ENCODE results near the gene NAT14. TPM values are rescaled to one million over a fixed set of nuclear protein-coding genes. Genes with fewer than 3 reads are reported as not detected.

Gene NAT14
- total RNA-seq, 1 donor from 2014 or later: 14.2 TPM

GRCh38 chr19:55516878-55517620 is 32.1 kb downstream of the NAT14 start:
- intact Hi-C loops (cut with DNase I): no loop called here
- TF ChIP-seq POLR2AphosphoS5 (IDR thresholded peaks at IDR 0.05; ENCODE audit: insufficient read depth in 1 of 2, low read depth in 1 of 2): peak; percentile 64 to 66
- peak; percentile 63 to 82 (median 79) for TF ChIP-seq CTCF (IDR thresholded peaks at IDR 0.05)
- TF ChIP-seq POLR2A (IDR thresholded peaks at IDR 0.05): no peak
- H3K9me3 ChIP-seq: no peaks in the 10 kb centered on the region
- peaks cover 17% of the 10 kb centered on the region for H3K4me1 ChIP-seq
- peaks cover 0 to 4% of the 10 kb centered on the region in 2 donors for H3K36me3 ChIP-seq
- peak in 1 of 2 donors; percentile 94 for DNase-seq (ENCODE audit: extremely low spot score in 2 of 2)
- no peaks in the 10 kb centered on the region for H3K27me3 ChIP-seq
- H3K27ac ChIP-seq: peak overlapping the region; percentile 85
- peak overlapping the region; percentile 44 to 55 for H3K4me3 ChIP-seq

- Histone ChIP-seq H3K9me3 (no peaks in the 10 kb centered on the region), H3K4me3 (no peak overlapping the region), H3K27me3 (no peaks in the 10 kb centered on the region), H3K27ac (no peak overlapping the region), H3K36me3 (peaks cover 0 to 3% of the 10 kb centered on the region in 2 donors), H3K4me1 (peaks cover 17% of the 10 kb centered on the region)
- TF ChIP-seq POLR2AphosphoS5 (IDR thresholded peaks at IDR 0.05; ENCODE audit: insufficient read depth in 1 of 2, low read depth in 1 of 2) (no peak), POLR2A (IDR thresholded peaks at IDR 0.05) (no peak), CTCF (IDR thresholded peaks at IDR 0.05) (no peak)
- DNase-seq (ENCODE audit: extremely low spot score in 2 of 2): no peak
- intact Hi-C loops (cut with DNase I): no loop called here
These were observed 34.7 kb downstream of the NAT14 start for GRCh38 chr19:55519451-55520311.

GRCh38 chr19:55520691-55521292 is 35.8 kb downstream of the NAT14 start:
- Histone ChIP-seq H3K9me3 (no peaks in the 10 kb centered on the region), H3K4me1 (peaks cover 17% of the 10 kb centered on the region), H3K27me3 (no peaks in the 10 kb centered on the region), H3K36me3 (no peaks in the 10 kb centered on the region), H3K4me3 (no peak overlapping the region), H3K27ac (no peak overlapping the region)
- DNase-seq (ENCODE audit: extremely low spot score in 2 of 2): no peak
- intact Hi-C loops (cut with DNase I): no loop called here
- no peak for TF ChIP-seq POLR2AphosphoS5 (IDR thresholded peaks at IDR 0.05; ENCODE audit: insufficient read depth in 1 of 2, low read depth in 1 of 2)
- TF ChIP-seq POLR2A (IDR thresholded peaks at IDR 0.05): no peak
- TF ChIP-seq CTCF (IDR thresholded peaks at IDR 0.05): no peak

- H3K27me3 ChIP-seq: no peaks in the 10 kb centered on the region
These were observed 40.5 kb downstream of the NAT14 start for GRCh38 chr19:55525289-55526101.

More at GRCh38 chr19:55525289-55526101, 40.5 kb downstream of the NAT14 start:
- TF ChIP-seq POLR2A (IDR thresholded peaks at IDR 0.05) (no peak), POLR2AphosphoS5 (IDR thresholded peaks at IDR 0.05; ENCODE audit: insufficient read depth in 1 of 2, low read depth in 1 of 2) (no peak), CTCF (IDR thresholded peaks at IDR 0.05) (no peak)
- H3K27ac ChIP-seq: no peak overlapping the region
- DNase-seq (ENCODE audit: extremely low spot score in 2 of 2): no peak
- H3K4me3 ChIP-seq: no peak overlapping the region
- no peaks in the 10 kb centered on the region for H3K9me3 ChIP-seq
- H3K4me1 ChIP-seq: peaks cover 17% of the 10 kb centered on the region
- intact Hi-C loops (cut with DNase I): no loop called here
- H3K36me3 ChIP-seq: no peaks in the 10 kb centered on the region
